ENCODE data around the gene RAB3C.

The RAB3C gene

DNA sequence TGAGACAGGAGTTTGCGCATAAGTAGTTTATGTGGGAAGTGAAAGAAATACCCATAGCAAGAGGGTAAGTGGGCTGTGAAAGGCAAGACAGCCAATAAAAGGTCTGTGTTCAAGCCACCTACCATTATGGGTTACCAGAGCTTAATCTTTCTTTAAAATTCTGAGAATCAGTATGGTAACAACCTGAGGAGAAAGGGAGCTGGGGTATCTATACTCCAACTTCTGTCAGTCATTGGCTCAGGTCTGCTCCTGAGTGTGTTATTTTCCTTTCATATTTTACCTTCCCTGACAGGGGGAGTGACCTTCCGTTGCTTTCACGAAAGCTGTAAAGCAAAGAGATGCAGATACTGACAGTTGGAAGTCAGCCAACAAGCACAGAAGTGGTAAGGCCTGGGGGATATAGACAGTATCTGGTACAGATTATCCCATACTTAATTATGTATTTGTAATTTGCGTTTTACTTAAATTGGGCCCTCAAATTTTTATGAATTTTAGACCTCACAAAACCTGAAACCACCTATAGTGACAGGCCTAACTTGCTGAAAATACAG is 233.4 kb downstream of the RAB3C start:
- Histone ChIP-seq H3K27ac (no peak overlapping the region), H3K4me3 (no peak overlapping the region)
- TF ChIP-seq, protein P1, sequence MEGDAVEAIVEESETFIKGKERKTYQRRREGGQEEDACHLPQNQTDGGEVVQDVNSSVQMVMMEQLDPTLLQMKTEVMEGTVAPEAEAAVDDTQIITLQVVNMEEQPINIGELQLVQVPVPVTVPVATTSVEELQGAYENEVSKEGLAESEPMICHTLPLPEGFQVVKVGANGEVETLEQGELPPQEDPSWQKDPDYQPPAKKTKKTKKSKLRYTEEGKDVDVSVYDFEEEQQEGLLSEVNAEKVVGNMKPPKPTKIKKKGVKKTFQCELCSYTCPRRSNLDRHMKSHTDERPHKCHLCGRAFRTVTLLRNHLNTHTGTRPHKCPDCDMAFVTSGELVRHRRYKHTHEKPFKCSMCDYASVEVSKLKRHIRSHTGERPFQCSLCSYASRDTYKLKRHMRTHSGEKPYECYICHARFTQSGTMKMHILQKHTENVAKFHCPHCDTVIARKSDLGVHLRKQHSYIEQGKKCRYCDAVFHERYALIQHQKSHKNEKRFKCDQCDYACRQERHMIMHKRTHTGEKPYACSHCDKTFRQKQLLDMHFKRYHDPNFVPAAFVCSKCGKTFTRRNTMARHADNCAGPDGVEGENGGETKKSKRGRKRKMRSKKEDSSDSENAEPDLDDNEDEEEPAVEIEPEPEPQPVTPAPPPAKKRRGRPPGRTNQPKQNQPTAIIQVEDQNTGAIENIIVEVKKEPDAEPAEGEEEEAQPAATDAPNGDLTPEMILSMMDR (IDR thresholded peaks at IDR 0.05): no peak
- no peak for DNase-seq (ENCODE audit: low spot score)

DNA sequence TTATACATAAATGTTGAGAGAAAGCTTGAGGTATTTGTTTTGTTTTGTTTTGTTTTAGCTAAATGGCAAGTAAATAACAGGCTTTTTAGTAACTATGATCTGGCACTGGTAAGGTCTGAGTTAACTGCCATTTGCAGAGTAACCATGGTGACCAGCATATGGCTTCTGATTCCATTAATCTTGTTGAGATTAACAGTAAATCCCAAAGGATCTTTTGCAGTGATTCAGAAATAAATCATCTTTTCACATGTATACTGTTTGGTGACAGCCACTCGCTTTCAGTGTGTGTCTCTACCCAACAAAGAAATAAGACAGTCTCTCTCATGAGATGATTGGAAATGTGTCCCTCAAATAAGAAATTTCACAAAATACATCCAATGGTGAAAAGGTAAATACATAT is 235.6 kb downstream of the RAB3C start:
- Histone ChIP-seq H3K27ac (no peak overlapping the region), H3K4me3 (no peak overlapping the region)
- TF ChIP-seq, protein P1 (IDR thresholded peaks at IDR 0.05): no peak
- DNase-seq (ENCODE audit: low spot score): no peak

DNA sequence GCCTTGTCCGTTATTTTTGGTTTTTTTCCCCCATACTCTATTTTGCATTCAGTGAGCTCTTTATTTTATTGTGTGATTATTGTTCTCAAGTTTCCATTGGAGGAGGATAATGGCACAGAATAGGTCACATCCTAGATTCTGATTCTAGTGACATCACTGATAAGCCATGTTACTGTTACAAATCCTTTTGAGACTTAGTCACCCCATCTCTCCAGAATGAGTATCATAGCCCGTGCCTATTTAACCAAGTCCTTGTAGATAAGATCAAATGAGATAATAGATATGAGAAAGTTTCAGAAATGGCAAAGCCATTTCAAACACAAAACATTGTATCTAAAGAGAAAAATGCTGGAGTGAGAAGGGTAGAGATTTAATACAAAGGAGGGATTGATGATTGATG is 242.6 kb downstream of the RAB3C start:
- no peak overlapping the region for H3K27ac ChIP-seq
- DNase-seq (ENCODE audit: low spot score): no peak
- TF ChIP-seq, protein P1 (IDR thresholded peaks at IDR 0.05): no peak
- H3K4me3 ChIP-seq: no peak overlapping the region

DNA sequence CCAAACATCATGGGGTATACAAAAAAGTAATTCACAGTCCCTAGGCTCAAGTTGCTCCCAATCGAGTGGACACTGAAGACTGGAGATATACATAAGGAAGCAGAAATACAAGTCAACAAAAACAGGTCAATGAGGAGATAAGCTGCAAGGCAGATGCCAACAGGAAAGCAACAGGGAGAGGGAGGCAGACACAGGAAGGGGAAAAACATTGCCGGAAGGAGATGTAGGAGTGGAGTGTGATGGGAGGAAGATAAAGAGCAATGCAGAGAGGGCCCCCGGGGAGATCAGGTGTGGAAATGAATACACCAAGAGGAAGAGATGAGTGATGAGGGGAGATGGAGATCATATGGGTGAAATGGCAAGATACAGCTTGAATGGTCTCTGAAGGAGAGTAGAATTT is 243.0 kb downstream of the RAB3C start:
- Histone ChIP-seq H3K27ac (no peak overlapping the region), H3K4me3 (no peak overlapping the region)
- TF ChIP-seq, protein P1 (IDR thresholded peaks at IDR 0.05): no peak
- DNase-seq (ENCODE audit: low spot score): no peak

DNA sequence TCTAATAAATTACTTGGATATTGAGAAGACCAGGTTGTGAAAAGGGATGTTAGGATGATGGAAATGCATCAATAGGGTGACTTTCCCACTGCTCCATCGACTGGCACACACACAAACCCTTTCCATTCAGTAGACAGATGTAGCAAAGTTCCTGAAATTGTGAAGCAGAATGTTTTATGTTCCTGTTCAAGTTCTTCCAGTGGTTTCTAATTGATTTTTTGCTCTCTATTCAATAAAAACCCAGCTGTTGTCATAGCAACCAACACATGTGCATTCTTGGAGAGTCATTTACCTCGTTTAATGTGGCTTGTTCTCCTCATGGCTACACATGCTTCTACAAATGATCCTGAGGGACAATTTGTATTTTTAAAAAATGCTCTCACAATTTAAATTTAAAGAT is 244.6 kb downstream of the RAB3C start:
- Histone ChIP-seq H3K27ac (no peak overlapping the region), H3K4me3 (no peak overlapping the region)
- no peak for DNase-seq (ENCODE audit: low spot score)
- TF ChIP-seq, protein P1 (IDR thresholded peaks at IDR 0.05): no peak

DNA sequence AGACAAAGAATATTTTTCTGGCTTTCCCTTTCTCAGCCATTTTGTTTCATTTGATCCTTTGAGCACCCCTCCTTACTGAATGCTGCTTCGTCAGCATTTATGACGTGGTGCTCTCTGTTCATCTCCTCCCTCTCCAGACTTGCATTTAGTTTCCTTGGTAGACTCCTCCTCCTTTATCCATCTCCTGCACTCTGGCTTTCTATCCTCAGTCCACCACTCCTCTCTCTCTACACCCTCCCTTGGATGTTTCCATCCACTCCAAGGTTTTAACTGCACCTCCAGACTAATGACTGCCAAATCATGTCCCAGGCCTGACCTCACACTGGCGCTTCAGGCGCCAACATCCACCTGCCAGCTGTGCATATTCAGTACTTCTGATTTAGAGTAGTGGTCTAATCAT is 245.4 kb downstream of the RAB3C start:
- TF ChIP-seq, protein P1 (IDR thresholded peaks at IDR 0.05): no peak

More for the DNA sequence above, 245.4 kb downstream of the RAB3C start:
- H3K27ac ChIP-seq: no peak overlapping the region
- no peak for DNase-seq (ENCODE audit: low spot score)
- no peak overlapping the region for H3K4me3 ChIP-seq

All from coronary artery (tissue), 2 donors.